Adrenal gland (tissue), 19 donors: Measurements from ENCODE around the gene API5. TPM values are rescaled to one million over a fixed set of nuclear protein-coding genes. Genes with fewer than 3 reads are reported as not detected.

Experiments
- DNase-seq, 7 donors: peaks; one replicate each; pipeline ENCODE4 v3.0.0-alpha.2; 2019 to 2020
- H3K27ac ChIP-seq, 5 donors: fragments of 200-600 bp; sonication (generic) in 4 of 5; 1 replicate in 3 of 5; 2 replicates in 2 of 5; pipeline versions ENCODE4 v1.5.1 to v1.8.0; 2016 to 2020; ENCODE audit warnings: mild to moderate bottlenecking in 1 of 5
- H3K27me3 ChIP-seq: fragments of 200-600 bp; 2 replicates; pipeline ENCODE4 v1.8.0; 2021
- H3K36me3 ChIP-seq, 2 donors: fragments of 200-600 bp; replicated peaks in 1 of 2; 1 replicate in 1 of 2; 2 replicates in 1 of 2; pipeline versions ENCODE4 v1.5.1 to v1.8.0; 2018 to 2022
- H3K4me1 ChIP-seq, 2 donors: fragments of 200-600 bp; replicated peaks in 1 of 2; 1 replicate in 1 of 2; 2 replicates in 1 of 2; pipeline versions ENCODE4 v1.5.1 to v1.8.0; 2018 to 2021
- H3K4me3 ChIP-seq, 4 donors: fragments of 200-600 bp; sonication (generic) in 3 of 4; one replicate each; pipeline ENCODE4 v1.5.1; 2016 to 2018
- H3K9me3 ChIP-seq, 3 donors: fragments of 200-600 bp; sonication (generic) in 1 of 3; replicated peaks in 1 of 3; 1 replicate in 2 of 3; 2 replicates in 1 of 3; pipeline versions ENCODE4 v1.5.1 to v1.8.0; 2016 to 2021
- CTCF ChIP-seq, 6 experiments: fragments of 450-650 bp in 4 of 6; fragments of 200-600 bp in 2 of 6; sonication (generic) in 1 of 6; IDR thresholded peaks; 1 replicate in 5 of 6; 2 replicates in 1 of 6; pipeline versions ENCODE4 v1.5.1 to v1.8.0; 2016 to 2021; ENCODE audit warnings: antibody characterized with exemption in 6 of 6, mild to moderate bottlenecking in 2 of 6, moderate library complexity in 1 of 6
- POLR2A ChIP-seq, 2 donors: fragments of 450-650 bp; IDR thresholded peaks; one replicate each; pipeline ENCODE4 v1.6.1; 2017; ENCODE audit warnings: antibody characterized with exemption in 2 of 2, mild to moderate bottlenecking in 2 of 2, moderate library complexity in 1 of 2
- WGBS, 4 donors: extraction: QIAGEN DNeasy Blood & Tissue Kit in 2 of 4; methylation state at CpG; one replicate each; pipeline versions ENCODE4 v1.1.5 to v1.1.7; 2013 to 2017; 5-methylcytosine and 5-hydroxymethylcytosine counted together
- intact Hi-C, 2 donors: fragments of 100-400 bp; cut with DNase I; formaldehyde crosslinking; loops; one replicate each; pipeline versions ENCODE4 v1.14.1 to v1.15.0; 2022 to 2023
- long read RNA-seq, 10 donors: library from polyadenylated mRNA in 3 of 10; unstranded in 2 of 10; stranded (forward) in 1 of 10; transcript quantifications; one replicate each; pipeline ENCODE4 v2.0.0 and lab custom pipeline, GENCODE V29; 2021 to 2026
- polyA plus RNA-seq, 3 donors: library from polyadenylated mRNA; stranded (reverse); fragments of 200-250 nt in 2 of 3; fragments of 350-450 nt in 1 of 3; fragmentation: Illumina TruSeq in 1 of 3; extraction: RNeasy Lipid Tissue Mini Kit (QIAGEN cat#74804) in 1 of 3; gene quantifications; one replicate each; pipeline ENCODE4 v1.2.3, GENCODE V29; 2013 to 2014
- total RNA-seq, 9 donors: library from RNA; depleted of rRNA in 4 of 9; stranded (reverse); fragments of >200 nt in 4 of 9; fragments of 120-200 nt in 1 of 9; fragmentation: NEBNext Ultra II Directional in 1 of 9; extraction: Animal tissue kit (Norgen Biotek cat#: 25700) in 1 of 9; gene quantifications; one replicate each; pipeline versions ENCODE4 v1.1.0 to v1.2.4, GENCODE V29; 2013 to 2023
- donor health status: healthy with polysubstance abuse.
- donor health status: Bipolar disorder and iron deficiency.
- donor health status: DM: yes; HTN: yes; CAD: no.
- donor health status: DM: no; HTN: no; CAD: no.
- donor health status: DM: no; HTN: no; CAD: no.
- donor health status: DM: yes; HTN: yes; CAD: no.

API5 gene
- total RNA-seq (10 to 100 TPM; 45.1 to 85.3 (median 64.1) TPM), polyA plus RNA-seq (100 to 1,000 TPM in 1 of 3 donors, 10 to 100 TPM in 2; 15.5 to 118 (median 21.9) TPM)
- long read RNA-seq, donor 1, transcript API5-201 (14 exons, 3,714 nt), result major isoform, 6 of 9 reads
- long read RNA-seq, donor 1, partial matches to known transcripts, result 0 of 9 reads
- long read RNA-seq, donor 1, other reads (novel, unspliced or antisense), result 0 of 9 reads
- long read RNA-seq, donor 2, transcript API5-201 (14 exons, 3,714 nt), result major isoform, 5 of 7 reads
- long read RNA-seq, donor 2, partial matches to known transcripts, result 0 of 7 reads
- long read RNA-seq, donor 2, other reads (novel, unspliced or antisense), result 0 of 7 reads
- long read RNA-seq, donor 3, transcript API5-208 (14 exons, 1,868 nt), result major isoform, 5 of 12 reads
- long read RNA-seq, donor 3, partial matches to known transcripts, result 0 of 12 reads
- long read RNA-seq, donor 3, other reads (novel, unspliced or antisense), result 0 of 12 reads
- long read RNA-seq, donor 4, transcript API5-201 (14 exons, 3,714 nt), result major isoform, 11 of 35 reads
- long read RNA-seq, donor 4, transcript API5-208 (14 exons, 1,868 nt), result minor isoform, 8 of 35 reads
- long read RNA-seq, donor 4, partial matches to known transcripts, result 5 of 35 reads
- long read RNA-seq, donor 4, other reads (novel, unspliced or antisense), result 7 of 35 reads
- long read RNA-seq, donor 5, transcript API5-201 (14 exons, 3,714 nt), result major isoform, 65 of 142 reads
- long read RNA-seq, donor 5, transcript API5-208 (14 exons, 1,868 nt), result minor isoform, 54 of 142 reads
- long read RNA-seq, donor 5, partial matches to known transcripts, result 2 of 142 reads
- long read RNA-seq, donor 5, other reads (novel, unspliced or antisense), result 16 of 142 reads
- long read RNA-seq, donor 6, partial matches to known transcripts, result 0 of 11 reads
- long read RNA-seq, donor 6, other reads (novel, unspliced or antisense), result 3 of 11 reads
- long read RNA-seq, donor 7, partial matches to known transcripts, result 0 of 5 reads
- long read RNA-seq, donor 7, other reads (novel, unspliced or antisense), result 0 of 5 reads
- long read RNA-seq, donor 8, transcript API5-201 (14 exons, 3,714 nt), result major isoform, 5 of 22 reads
- long read RNA-seq, donor 8, partial matches to known transcripts, result 12 of 22 reads
- long read RNA-seq, donor 8, other reads (novel, unspliced or antisense), result 0 of 22 reads
- long read RNA-seq, donor 9, partial matches to known transcripts, result 0 of 6 reads
- long read RNA-seq, donor 9, other reads (novel, unspliced or antisense), result 0 of 6 reads
- long read RNA-seq, donor 10, partial matches to known transcripts, result 0 of 8 reads
- long read RNA-seq, donor 10, other reads (novel, unspliced or antisense), result 0 of 8 reads

GRCh38 chr11:43311791-43312607, at the start of gene API5:
API5 (plus strand) TSS chr11:43311996; CDS start chr11:43312128, 132 bp downstream.
- Histone ChIP-seq H3K27ac (peak within 1 kb of the TSS; percentile 66 to 95 (median 90)), H3K4me3 (peak within 1 kb of the TSS in 3 of 4 donors; percentile 21 to 94 (median 89)), H3K4me1 (peaks cover 7 to 20% of the 10 kb centered on the region in 2 donors), H3K27me3 (no peaks in the 10 kb centered on the region), H3K36me3 (no peaks in the 10 kb centered on the region), H3K9me3 (no peaks in the 10 kb centered on the region)
- peak; percentile 91 to 95 (median 93) for DNase-seq
- 0 to 1% (median 0%) methylated on average over 22 to 60 of the region's 60 CpGs for WGBS, 4 donors
- intact Hi-C loops, result no loop called here
- TF ChIP-seq POLR2A (IDR thresholded peaks at IDR 0.05) (peak; percentile 58 to 90), CTCF (IDR thresholded peaks at IDR 0.05) (peak; percentile 58 to 74 (median 60))

- Histone ChIP-seq H3K4me3 (no peak overlapping the region), H3K27ac (no peak overlapping the region), H3K27me3 (no peaks in the 10 kb centered on the region), H3K4me1 (peaks cover 0 to 10% of the 10 kb centered on the region in 2 donors), H3K36me3 (no peaks in the 10 kb centered on the region), H3K9me3 (no peaks in the 10 kb centered on the region)
- intact Hi-C loops, result no loop called here
- TF ChIP-seq POLR2A (IDR thresholded peaks at IDR 0.05) (no peak), CTCF (IDR thresholded peaks at IDR 0.05) (no peak)
- WGBS, 4 donors, result 32 to 40% (median 39%) methylated on average over 10 of the region's 10 CpGs
- peak; percentile 48 to 83 (median 77) for DNase-seq
These were observed 43.8 kb upstream of the API5 start for GRCh38 chr11:43267856-43268580.

GRCh38 chr11:43268786-43269185, 43.0 kb upstream of the API5 start:
- TF ChIP-seq CTCF (IDR thresholded peaks at IDR 0.05) (no peak), POLR2A (IDR thresholded peaks at IDR 0.05) (no peak)
- intact Hi-C loops, result no loop called here
- Histone ChIP-seq H3K27ac (no peak overlapping the region), H3K36me3 (no peaks in the 10 kb centered on the region), H3K9me3 (no peaks in the 10 kb centered on the region), H3K4me3 (no peak overlapping the region), H3K27me3 (no peaks in the 10 kb centered on the region), H3K4me1 (peaks cover 0 to 10% of the 10 kb centered on the region in 2 donors)
- 43 to 56% (median 51%) methylated on average over 2 of the region's 2 CpGs for WGBS, 4 donors
- no peak for DNase-seq
